Measurements from ENCODE around the gene CYP24A1. TPM values are rescaled to one million over a fixed set of nuclear protein-coding genes. Genes with fewer than 3 reads are reported as not detected.

The CYP24A1 gene
- total and polyA plus RNA-seq, 4 experiments from 2014 or later: 0.59 to 3.7 (median 2.0) TPM

- peaks cover 32% of the 10 kb centered on the region for H3K27me3 ChIP-seq (ENCODE audit: insufficient read depth, low read length)
- DNase-seq: no peak
- ChIA-PET CTCF (ENCODE audit: partially characterized antibody) (interaction anchor here (1.0 kb wide), 1 partner anchor 32 kb away, joined by 4 read pairs; no protein-coding TSS in a partner anchor), POLR2A (ENCODE audit: partially characterized antibody) (no interaction called here)
- Mint-ChIP-seq H3K36me3 (no peaks in the 10 kb centered on the region), H3K27me3 (peaks cover 43 to 57% of the 10 kb centered on the region in 2 donors), H3K27ac (no peak overlapping the region), H3K9me3 (peaks cover 0 to 8% (median 0%) of the 10 kb centered on the region in 8 donors), H3K4me1 (peaks cover 0 to 10% (median 7%) of the 10 kb centered on the region in 4 donors), H3K4me3 (no peak overlapping the region)
- peaks cover 5% of the 10 kb centered on the region for H3K4me1 ChIP-seq (ENCODE audit: insufficient read depth, low read length)
- no peaks in the 10 kb centered on the region for H3K9me3 ChIP-seq (ENCODE audit: control insufficient read depth in 1 of 2, low read length in 2 of 2)
- no peaks in the 10 kb centered on the region for H3K36me3 ChIP-seq (ENCODE audit: insufficient read depth, low read length)
- no peak overlapping the region for H3K27ac ChIP-seq (ENCODE audit: low read depth, low read length)
- H3K4me3 ChIP-seq (ENCODE audit: low read length in 2 of 2): no peak overlapping the region
- intact Hi-C loops (cut with micrococcal nuclease): no loop called here
These were observed 5.6 kb downstream of the CYP24A1 start for GRCh38 chr20:54167909-54168872.

- Mint-ChIP-seq H3K27ac (peak overlapping the region in 1 of 7 donors; percentile 48), H3K4me3 (no peak overlapping the region), H3K9me3 (peaks cover 0 to 8% (median 0%) of the 10 kb centered on the region in 8 donors), H3K36me3 (no peaks in the 10 kb centered on the region), H3K4me1 (peaks cover 0 to 2% (median 0%) of the 10 kb centered on the region in 4 donors), H3K27me3 (peaks cover 34 to 51% of the 10 kb centered on the region in 2 donors)
- no peak for DNase-seq
- CTCF ChIA-PET (ENCODE audit: partially characterized antibody): no interaction called here
- H3K36me3 ChIP-seq (ENCODE audit: insufficient read depth, low read length): no peaks in the 10 kb centered on the region
- H3K4me1 ChIP-seq (ENCODE audit: insufficient read depth, low read length): no peaks in the 10 kb centered on the region
- no peak overlapping the region for H3K4me3 ChIP-seq (ENCODE audit: low read length in 2 of 2)
- intact Hi-C loops (cut with micrococcal nuclease): no loop called here
- H3K27me3 ChIP-seq (ENCODE audit: insufficient read depth, low read length): peaks cover 29% of the 10 kb centered on the region
- H3K9me3 ChIP-seq (ENCODE audit: control insufficient read depth in 1 of 2, low read length in 2 of 2): no peaks in the 10 kb centered on the region
- POLR2A ChIA-PET (ENCODE audit: partially characterized antibody): no interaction called here
- no peak overlapping the region for H3K27ac ChIP-seq (ENCODE audit: low read depth, low read length)
These were observed 6.7 kb downstream of the CYP24A1 start for GRCh38 chr20:54166987-54167662.

GRCh38 chr20:54165803-54166202 is 8.0 kb downstream of the CYP24A1 start:
- ChIA-PET POLR2A (ENCODE audit: partially characterized antibody) (no interaction called here), CTCF (ENCODE audit: partially characterized antibody) (no interaction called here)
- peaks cover 17% of the 10 kb centered on the region for H3K27me3 ChIP-seq (ENCODE audit: insufficient read depth, low read length)
- peaks cover 0 to 4% (median 0%) of the 10 kb centered on the region in 4 donors for H3K4me1 Mint-ChIP-seq
- no peak overlapping the region for H3K4me3 Mint-ChIP-seq
- H3K36me3 ChIP-seq (ENCODE audit: insufficient read depth, low read length): no peaks in the 10 kb centered on the region
- no peaks in the 10 kb centered on the region for H3K4me1 ChIP-seq (ENCODE audit: insufficient read depth, low read length)
- no peak overlapping the region for H3K27ac Mint-ChIP-seq
- no peak for DNase-seq
- H3K36me3 Mint-ChIP-seq: no peaks in the 10 kb centered on the region
- no peak overlapping the region for H3K27ac ChIP-seq (ENCODE audit: low read depth, low read length)
- H3K9me3 ChIP-seq (ENCODE audit: control insufficient read depth in 1 of 2, low read length in 2 of 2): no peaks in the 10 kb centered on the region
- no peak overlapping the region for H3K4me3 ChIP-seq (ENCODE audit: low read length in 2 of 2)
- H3K27me3 Mint-ChIP-seq: peaks cover 30 to 38% of the 10 kb centered on the region in 2 donors
- intact Hi-C loops (cut with micrococcal nuclease): no loop called here
- H3K9me3 Mint-ChIP-seq: peaks cover 0 to 8% (median 0%) of the 10 kb centered on the region in 8 donors

GRCh38 chr20:54165014-54165413 is 8.8 kb downstream of the CYP24A1 start:
- ChIA-PET POLR2A (ENCODE audit: partially characterized antibody) (no interaction called here), CTCF (ENCODE audit: partially characterized antibody) (no interaction called here)
- H3K4me1 Mint-ChIP-seq: peaks cover 0 to 4% (median 0%) of the 10 kb centered on the region in 4 donors
- no peaks in the 10 kb centered on the region for H3K36me3 Mint-ChIP-seq
- H3K27me3 ChIP-seq (ENCODE audit: insufficient read depth, low read length): peaks cover 12% of the 10 kb centered on the region
- no peaks in the 10 kb centered on the region for H3K36me3 ChIP-seq (ENCODE audit: insufficient read depth, low read length)
- intact Hi-C loops (cut with micrococcal nuclease): no loop called here
- H3K27me3 Mint-ChIP-seq: peaks cover 28 to 35% of the 10 kb centered on the region in 2 donors
- no peak overlapping the region for H3K27ac ChIP-seq (ENCODE audit: low read depth, low read length)
- H3K4me3 ChIP-seq (ENCODE audit: low read length in 2 of 2): no peak overlapping the region
- H3K4me1 ChIP-seq (ENCODE audit: insufficient read depth, low read length): no peaks in the 10 kb centered on the region
- H3K27ac Mint-ChIP-seq: no peak overlapping the region
- no peak for DNase-seq
- no peak overlapping the region for H3K4me3 Mint-ChIP-seq
- H3K9me3 ChIP-seq (ENCODE audit: control insufficient read depth in 1 of 2, low read length in 2 of 2): no peaks in the 10 kb centered on the region
- peaks cover 0 to 8% (median 0%) of the 10 kb centered on the region in 8 donors for H3K9me3 Mint-ChIP-seq

GRCh38 chr20:54163402-54163801 is 10.4 kb downstream of the CYP24A1 start:
- Histone ChIP-seq H3K36me3 (ENCODE audit: insufficient read depth, low read length) (no peaks in the 10 kb centered on the region), H3K4me3 (ENCODE audit: low read length in 2 of 2) (no peak overlapping the region), H3K27me3 (ENCODE audit: insufficient read depth, low read length) (peaks cover 5% of the 10 kb centered on the region), H3K4me1 (ENCODE audit: insufficient read depth, low read length) (no peaks in the 10 kb centered on the region), H3K27ac (ENCODE audit: low read depth, low read length) (no peak overlapping the region), H3K9me3 (ENCODE audit: control insufficient read depth in 1 of 2, low read length in 2 of 2) (no peaks in the 10 kb centered on the region)
- ChIA-PET CTCF (ENCODE audit: partially characterized antibody) (no interaction called here), POLR2A (ENCODE audit: partially characterized antibody) (no interaction called here)
- H3K36me3 Mint-ChIP-seq: no peaks in the 10 kb centered on the region
- H3K4me1 Mint-ChIP-seq: peaks cover 0 to 4% (median 0%) of the 10 kb centered on the region in 4 donors
- no peak for DNase-seq
- no peak overlapping the region for H3K27ac Mint-ChIP-seq
- H3K4me3 Mint-ChIP-seq: no peak overlapping the region
- H3K27me3 Mint-ChIP-seq: peaks cover 24 to 25% of the 10 kb centered on the region in 2 donors
- peaks cover 0 to 2% (median 0%) of the 10 kb centered on the region in 8 donors for H3K9me3 Mint-ChIP-seq
- intact Hi-C loops (cut with micrococcal nuclease): no loop called here

GRCh38 chr20:54162378-54163009 is 11.3 kb downstream of the CYP24A1 start:
- Mint-ChIP-seq H3K4me3 (no peak overlapping the region), H3K27me3 (peaks cover 18 to 20% of the 10 kb centered on the region in 2 donors)

GRCh38 chr20:54161821-54162149 is 12.0 kb downstream of the CYP24A1 start:
- peaks cover 0 to 3% (median 0%) of the 10 kb centered on the region in 4 donors for H3K4me1 Mint-ChIP-seq
- peaks cover 16 to 20% of the 10 kb centered on the region in 2 donors for H3K27me3 Mint-ChIP-seq
- intact Hi-C loops (cut with micrococcal nuclease): no loop called here
- no peak overlapping the region for H3K27ac Mint-ChIP-seq
- no peaks in the 10 kb centered on the region for H3K36me3 Mint-ChIP-seq
- H3K9me3 ChIP-seq (ENCODE audit: control insufficient read depth in 1 of 2, low read length in 2 of 2): no peaks in the 10 kb centered on the region
- no peak overlapping the region for H3K4me3 Mint-ChIP-seq
- no peaks in the 10 kb centered on the region for H3K36me3 ChIP-seq (ENCODE audit: insufficient read depth, low read length)
- H3K9me3 Mint-ChIP-seq: peaks cover 0 to 2% (median 0%) of the 10 kb centered on the region in 8 donors
- no peaks in the 10 kb centered on the region for H3K4me1 ChIP-seq (ENCODE audit: insufficient read depth, low read length)
- H3K27ac ChIP-seq (ENCODE audit: low read depth, low read length): no peak overlapping the region
- H3K27me3 ChIP-seq (ENCODE audit: insufficient read depth, low read length): peaks cover 5% of the 10 kb centered on the region
- DNase-seq: no peak
- H3K4me3 ChIP-seq (ENCODE audit: low read length in 2 of 2): no peak overlapping the region
- POLR2A ChIA-PET (ENCODE audit: partially characterized antibody): no interaction called here
- CTCF ChIA-PET (ENCODE audit: partially characterized antibody): interaction anchor here (0.6 kb wide), 1 partner anchor 36 kb away, joined by 3 read pairs; no protein-coding TSS in a partner anchor

More at GRCh38 chr20:54162378-54163009, 11.3 kb downstream of the CYP24A1 start:
- no peak overlapping the region for H3K4me3 ChIP-seq (ENCODE audit: low read length in 2 of 2)
- ChIA-PET POLR2A (ENCODE audit: partially characterized antibody) (no interaction called here), CTCF (ENCODE audit: partially characterized antibody) (no interaction called here)
- H3K27me3 ChIP-seq (ENCODE audit: insufficient read depth, low read length): peaks cover 5% of the 10 kb centered on the region
- Mint-ChIP-seq H3K27ac (no peak overlapping the region), H3K36me3 (no peaks in the 10 kb centered on the region), H3K4me1 (peaks cover 0 to 3% (median 0%) of the 10 kb centered on the region in 4 donors), H3K9me3 (peaks cover 0 to 2% (median 0%) of the 10 kb centered on the region in 8 donors)
- H3K4me1 ChIP-seq (ENCODE audit: insufficient read depth, low read length): no peaks in the 10 kb centered on the region
- no peaks in the 10 kb centered on the region for H3K9me3 ChIP-seq (ENCODE audit: control insufficient read depth in 1 of 2, low read length in 2 of 2)
- intact Hi-C loops (cut with micrococcal nuclease): no loop called here
- no peak for DNase-seq
- no peaks in the 10 kb centered on the region for H3K36me3 ChIP-seq (ENCODE audit: insufficient read depth, low read length)
- H3K27ac ChIP-seq (ENCODE audit: low read depth, low read length): no peak overlapping the region
